ENCODE measurements around the gene NADSYN1. TPM values are rescaled to one million over a fixed set of nuclear protein-coding genes. Genes with fewer than 3 reads are reported as not detected.
"Not testable (repeated sequence)": the region's sequence is repeated elsewhere in the genome, so short reads cannot be mapped to it uniquely, and the experiment has no call there.

The NADSYN1 gene
- polyA plus RNA-seq, 5 donors: 44.4 to 81.0 (median 64.1) TPM

DNA sequence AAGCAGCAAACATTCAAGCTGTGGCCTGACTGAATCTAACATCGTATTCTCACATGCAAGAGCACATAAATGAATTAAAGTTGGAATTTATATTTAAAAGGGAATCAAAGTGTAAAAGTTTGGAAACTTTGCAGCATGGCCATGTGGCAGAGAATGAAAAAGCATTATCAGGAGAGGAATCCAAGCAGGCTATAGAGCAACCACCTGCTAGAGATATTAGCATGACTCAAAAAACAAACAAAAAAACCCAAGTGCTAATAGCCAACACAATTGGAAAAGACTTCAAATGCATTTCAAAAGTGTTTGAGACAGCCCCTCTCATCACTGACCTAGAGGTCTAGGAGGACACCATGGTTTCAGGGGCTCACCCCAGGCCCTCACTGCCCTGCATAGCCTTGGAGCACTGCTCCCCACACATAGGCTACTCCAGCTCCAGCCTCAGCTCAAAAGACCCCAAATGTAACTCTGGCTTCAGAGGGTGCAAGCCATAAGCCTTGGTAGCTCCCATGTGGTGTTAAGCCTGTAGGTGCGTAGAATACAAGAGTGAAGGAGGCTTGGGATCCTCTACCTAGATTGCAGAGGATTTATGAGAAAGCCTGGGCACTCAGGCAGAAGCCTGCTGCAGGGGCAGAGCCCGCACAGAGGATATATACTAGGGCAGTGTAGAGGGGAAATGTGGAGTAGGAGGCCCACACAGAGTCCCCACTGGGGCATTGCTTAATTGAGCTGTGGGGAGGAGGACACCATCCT lies 72.4 kb downstream of the NADSYN1 start:
- DNase-seq: no peak

DNA sequence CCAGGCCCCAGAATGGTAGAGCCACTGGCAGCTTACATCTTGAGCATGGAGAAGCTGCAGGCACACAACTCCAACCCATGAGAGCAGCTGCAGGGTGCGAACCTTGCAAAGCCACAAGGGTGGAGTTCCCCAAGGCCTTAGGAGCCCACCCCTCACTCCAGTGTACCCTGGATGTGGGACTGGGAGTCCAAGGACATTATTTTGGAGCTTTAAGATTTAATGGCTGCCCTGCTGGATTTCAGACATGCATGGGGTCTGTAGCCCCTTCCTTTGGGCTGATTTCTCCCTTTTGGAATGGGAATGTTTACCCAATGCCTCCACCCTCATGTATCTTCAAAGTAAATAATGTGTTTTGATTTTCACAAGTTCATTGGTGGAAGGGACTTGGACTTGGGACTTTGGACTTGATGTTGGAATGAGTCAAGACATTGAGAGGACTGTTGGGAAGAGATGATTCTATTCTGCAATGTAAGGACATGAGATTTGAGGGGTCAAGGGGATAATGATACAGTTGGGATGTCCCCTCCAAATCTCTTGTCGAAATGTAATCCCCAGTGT lies 73.0 kb downstream of the NADSYN1 start:
- no peak for DNase-seq

DNA sequence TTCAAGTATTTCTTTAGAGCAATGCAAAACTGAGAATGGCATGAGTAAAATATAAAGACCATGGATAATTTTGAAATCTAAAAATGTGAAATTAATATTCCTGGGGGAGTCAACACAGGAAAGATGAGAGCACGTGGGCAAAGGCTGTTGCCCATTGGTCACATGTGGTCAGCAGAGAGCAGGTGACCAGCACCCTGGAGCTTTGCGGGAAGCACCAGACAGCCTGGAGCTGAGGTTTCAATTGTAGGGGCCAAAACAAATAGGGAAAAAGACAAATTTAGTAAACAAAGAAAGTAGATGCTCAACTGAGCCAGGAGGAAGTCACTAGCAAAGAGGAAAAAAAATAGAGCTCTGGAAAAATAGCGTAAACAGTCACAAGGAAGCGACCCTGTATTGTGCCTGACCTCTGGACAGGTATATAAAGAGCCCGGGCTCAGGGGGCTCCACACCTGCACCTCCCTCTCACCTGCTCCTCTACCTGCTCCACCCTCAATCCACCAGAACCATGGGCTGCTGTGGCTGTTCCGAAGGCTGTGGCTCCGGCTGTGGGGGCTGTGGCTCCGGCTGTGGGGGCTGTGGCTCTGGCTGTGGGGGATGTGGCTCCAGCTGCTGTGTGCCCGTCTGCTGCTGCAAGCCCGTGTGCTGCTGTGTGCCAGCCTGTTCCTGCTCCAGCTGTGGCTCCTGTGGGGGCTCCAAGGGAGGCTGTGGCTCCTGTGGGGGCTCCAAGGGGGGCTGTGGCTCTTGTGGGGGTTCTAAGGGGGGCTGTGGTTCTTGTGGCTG lies 74.0 kb downstream of the NADSYN1 start, which contains the start of gene KRTAP5-7:
Gene KRTAP5-7, plus strand, starts transcription at position 472 of the 780 bp plus-strand sequence. Its CDS starts 34 bp downstream, at position 506.
- DNase-seq: not testable (repeated sequence)

DNA sequence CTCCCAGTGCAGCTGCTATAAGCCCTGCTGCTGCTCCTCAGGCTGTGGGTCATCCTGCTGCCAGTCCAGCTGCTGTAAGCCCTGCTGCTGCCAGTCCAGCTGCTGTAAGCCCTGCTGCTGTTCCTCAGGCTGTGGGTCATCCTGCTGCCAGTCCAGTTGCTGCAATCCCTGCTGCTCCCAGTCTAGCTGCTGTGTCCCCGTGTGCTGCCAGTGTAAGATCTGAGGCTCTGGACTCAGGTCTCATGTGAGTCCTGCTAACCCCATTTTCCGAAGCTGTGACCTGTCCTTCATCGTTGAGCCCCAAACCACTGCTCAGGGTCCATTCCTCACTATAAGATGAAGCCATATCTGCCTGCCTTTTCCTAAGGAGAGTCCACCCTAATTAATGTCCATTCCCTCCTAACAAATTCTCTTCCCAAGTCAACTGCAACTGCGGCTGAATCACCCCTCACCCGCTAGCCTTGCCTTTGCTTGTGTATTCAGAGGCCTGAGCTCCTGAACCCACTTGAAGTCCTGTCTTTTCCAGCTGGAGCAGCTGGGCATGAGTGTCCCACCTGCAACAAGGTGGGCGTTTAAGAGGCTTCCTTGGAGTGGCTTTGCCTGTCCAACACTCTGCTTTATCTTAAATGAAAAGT lies 74.7 kb downstream of the NADSYN1 start:
- no peak for DNase-seq

DNA sequence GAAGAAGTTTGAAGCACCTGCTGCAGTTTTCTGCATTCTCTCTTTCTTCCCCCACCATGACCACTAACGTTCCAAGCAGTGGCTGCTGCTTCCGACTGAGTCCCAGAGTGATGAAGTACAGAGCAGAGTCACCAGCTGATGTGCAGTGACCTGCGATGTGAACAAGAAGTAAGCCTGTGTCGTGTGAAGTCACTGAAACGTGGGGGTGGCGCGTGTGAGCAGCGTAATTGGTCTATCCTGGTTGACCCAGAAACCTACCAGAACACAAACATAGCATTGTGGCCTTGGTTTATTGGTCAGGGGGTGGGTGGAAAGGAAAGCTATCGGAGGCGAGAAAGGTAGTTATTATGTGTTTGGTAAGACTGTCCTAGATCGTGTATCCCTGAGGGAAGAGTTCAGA lies 77.6 kb downstream of the NADSYN1 start:
- DNase-seq: no peak

DNA sequence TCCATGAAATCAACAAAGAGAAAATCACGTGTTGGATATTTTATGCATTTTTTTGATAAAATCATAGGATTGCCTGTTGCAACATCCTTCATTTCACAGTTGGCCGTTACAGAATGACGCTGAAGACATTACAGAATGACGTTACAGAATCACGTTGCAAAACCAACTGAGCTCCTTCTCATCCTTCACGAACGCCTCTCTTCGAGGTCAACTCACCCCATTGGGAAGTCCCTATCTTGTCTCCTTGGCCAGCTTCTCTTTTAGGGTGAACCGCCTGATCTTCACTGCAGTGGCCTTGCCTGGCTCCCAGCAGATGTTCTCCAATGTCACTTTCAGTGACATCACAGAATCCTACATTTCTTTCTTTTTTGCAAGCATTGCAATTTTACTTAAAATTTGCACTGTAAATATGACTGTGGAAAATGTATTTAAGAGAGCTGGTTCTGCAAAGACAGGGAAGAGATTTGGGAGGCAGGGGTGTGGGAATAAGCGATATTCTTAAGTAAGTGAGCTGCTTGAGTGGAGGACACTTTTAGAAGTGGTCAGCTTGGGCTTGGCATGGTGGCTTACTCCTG lies 79.1 kb downstream of the NADSYN1 start:
- no peak for DNase-seq

DNA sequence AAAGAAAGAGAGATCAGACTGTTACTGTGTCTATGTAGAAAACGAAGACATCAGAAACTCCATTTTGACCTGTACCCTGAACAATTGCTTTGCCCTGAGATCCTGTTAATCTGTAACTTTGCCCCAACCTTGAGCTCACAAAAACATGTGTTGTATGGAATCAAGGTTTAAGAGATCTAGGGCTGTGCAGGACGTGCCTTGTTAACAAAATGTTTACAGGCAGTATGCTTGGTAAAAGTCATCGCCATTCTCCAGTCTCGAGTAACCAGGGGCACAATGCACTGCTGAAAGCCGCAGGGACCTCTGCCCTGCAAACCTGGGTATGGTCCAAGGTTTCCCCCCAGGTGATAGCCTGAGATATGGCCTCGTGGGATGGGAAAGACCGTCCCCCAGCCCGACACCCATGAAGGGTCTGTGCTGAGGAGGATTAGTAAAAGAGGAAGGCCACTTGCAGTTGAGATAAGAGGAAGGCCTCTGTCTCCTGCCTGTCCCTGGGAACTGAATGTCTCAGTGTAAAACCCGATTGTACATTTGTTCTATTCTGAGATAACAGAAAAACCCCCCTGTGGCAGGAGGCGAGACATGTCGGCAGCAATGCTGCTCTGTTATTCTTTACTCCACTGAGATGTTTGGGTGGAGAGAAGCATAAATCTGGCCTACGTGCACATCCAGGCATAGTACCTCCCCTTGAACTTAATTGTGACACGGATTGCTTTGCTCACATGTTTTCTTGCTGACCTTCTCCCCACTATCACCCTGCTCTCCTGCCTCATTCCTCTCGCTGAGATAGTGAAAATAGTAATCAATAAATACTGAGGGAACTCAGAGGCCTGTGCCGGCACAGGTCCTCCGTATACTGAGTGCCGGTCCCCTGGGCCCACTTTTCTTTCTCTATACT lies 82.0 kb downstream of the NADSYN1 start:
- not testable (repeated sequence) for DNase-seq

DNA sequence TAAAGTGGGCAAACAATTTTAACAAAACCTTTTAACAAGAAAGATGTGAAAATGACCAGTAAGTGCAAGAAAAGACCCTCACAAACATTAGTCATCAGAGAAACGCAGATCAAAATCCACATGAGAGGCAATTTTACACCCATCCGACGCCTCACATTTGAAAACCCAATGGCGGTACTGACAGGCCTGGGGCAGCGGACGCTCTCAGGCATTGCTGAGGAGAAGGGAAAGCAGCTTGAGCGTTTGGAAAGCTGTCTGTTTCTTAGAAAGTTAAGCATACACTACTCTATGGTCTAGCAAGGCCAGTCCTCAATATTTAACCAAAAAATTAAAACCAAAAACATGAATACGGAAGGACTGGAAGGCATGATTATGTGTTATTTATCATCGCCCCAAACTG lies 82.8 kb downstream of the NADSYN1 start:
- no peak for DNase-seq

DNA sequence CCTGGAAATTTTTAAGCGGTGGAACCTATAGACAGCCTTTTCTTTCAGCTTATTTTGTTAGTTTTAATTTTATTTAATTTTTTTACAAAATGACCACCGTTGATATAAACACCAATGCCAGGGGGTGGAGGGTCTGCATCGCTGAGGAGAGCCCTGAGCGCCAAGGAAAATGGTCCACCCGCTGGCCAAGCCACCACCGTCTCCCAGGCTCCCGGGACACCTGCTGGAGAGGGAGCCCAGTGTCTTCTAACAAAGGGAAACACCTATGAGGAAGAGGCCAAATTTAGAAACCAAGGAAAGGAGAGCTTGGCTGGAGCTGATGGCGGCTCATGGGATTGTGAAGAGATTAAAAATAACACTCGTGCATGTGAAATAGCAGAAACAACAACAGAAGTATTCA lies 84.5 kb downstream of the NADSYN1 start:
- DNase-seq: no peak

DNA sequence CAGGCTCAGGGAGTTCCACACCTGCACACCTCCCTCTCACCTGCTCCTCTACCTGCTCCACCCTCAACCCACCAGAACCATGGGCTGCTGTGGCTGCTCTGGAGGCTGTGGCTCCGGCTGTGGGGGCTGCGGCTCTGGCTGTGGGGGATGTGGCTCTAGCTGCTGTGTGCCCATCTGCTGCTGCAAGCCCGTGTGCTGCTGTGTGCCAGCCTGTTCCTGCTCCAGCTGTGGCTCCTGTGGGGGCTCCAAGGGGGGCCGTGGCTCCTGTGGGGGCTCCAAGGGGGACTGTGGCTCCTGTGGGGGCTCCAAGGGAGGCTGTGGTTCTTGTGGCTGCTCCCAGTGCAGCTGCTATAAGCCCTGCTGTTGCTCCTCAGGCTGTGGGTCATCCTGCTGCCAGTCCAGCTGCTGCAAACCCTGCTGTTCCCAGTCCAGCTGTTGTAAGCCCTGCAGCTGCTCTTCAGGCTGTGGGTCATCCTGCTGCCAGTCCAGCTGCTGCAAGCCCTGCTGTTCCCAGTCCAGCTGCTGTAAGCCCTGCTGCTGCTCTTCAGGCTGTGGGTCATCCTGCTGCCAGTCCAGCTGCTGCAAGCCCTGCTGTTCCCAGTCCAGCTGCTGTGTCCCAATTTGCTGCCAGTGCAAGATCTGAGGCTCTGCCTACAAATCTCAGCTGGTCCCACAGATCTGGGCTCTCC lies 85.1 kb downstream of the NADSYN1 start, which contains the start of gene KRTAP5-8:
Gene KRTAP5-8, plus strand, starts transcription at position 49 of the 689 bp plus-strand sequence. Its CDS starts 31 bp downstream, at position 80.
- DNase-seq: peak; percentile 2 to 16

DNA sequence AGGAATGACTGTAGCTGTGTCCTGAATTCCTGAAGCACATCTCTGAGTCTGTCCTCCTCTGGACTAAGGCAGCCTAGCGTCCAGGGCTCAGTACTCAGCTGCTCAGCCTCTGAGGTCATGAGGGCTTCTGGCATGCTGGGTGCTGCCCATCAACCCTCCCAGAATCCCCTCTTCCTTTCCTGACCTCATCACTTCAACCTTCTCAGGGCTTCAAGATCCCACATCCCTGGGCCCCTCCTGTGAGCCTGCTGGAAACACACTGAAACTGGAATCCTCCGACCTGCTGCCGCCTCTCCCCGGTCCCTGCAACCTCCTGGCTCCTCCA lies 85.6 kb downstream of the NADSYN1 start:
- DNase-seq: no peak

DNA sequence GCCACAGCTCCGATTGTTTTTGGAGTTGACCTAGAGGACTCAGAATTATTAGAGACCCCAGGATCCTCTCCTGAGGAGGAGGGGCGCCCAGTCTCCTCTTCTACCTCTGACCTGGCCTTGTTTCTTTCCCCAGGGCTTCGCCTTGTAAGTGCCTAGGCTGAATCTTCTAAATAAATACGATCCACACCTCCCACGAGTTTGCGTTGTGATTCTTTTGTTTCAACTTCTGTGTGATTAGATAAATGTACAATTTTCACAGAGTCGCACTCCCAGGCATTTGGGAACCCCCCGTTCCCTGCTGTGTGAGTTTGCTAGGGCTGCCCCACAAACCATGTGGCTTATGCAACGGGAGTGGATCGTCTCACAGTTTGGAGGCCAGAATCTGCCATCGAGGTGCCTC lies 86.0 kb downstream of the NADSYN1 start:
- DNase-seq: no peak

DNA sequence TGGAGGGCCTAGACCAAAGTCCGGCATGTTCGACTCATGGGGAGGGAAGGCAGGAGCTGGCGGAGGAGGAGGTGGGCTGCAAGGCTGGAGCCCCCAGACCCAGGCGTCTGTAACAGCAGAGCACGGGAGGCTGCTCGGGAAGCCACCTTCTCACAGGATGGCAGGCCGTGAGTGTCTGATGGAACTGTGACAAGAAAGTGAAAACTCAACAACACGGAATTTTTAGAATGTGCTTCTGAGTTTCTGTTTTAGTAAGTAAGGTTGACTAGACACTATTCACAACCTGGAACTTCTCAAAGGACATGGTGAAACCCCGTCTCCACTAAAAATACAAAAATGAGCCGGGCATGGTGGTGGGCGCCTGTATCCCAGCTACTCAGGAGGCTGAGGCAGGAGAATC lies 87.0 kb downstream of the NADSYN1 start:
- DNase-seq: not testable (repeated sequence)

DNA sequence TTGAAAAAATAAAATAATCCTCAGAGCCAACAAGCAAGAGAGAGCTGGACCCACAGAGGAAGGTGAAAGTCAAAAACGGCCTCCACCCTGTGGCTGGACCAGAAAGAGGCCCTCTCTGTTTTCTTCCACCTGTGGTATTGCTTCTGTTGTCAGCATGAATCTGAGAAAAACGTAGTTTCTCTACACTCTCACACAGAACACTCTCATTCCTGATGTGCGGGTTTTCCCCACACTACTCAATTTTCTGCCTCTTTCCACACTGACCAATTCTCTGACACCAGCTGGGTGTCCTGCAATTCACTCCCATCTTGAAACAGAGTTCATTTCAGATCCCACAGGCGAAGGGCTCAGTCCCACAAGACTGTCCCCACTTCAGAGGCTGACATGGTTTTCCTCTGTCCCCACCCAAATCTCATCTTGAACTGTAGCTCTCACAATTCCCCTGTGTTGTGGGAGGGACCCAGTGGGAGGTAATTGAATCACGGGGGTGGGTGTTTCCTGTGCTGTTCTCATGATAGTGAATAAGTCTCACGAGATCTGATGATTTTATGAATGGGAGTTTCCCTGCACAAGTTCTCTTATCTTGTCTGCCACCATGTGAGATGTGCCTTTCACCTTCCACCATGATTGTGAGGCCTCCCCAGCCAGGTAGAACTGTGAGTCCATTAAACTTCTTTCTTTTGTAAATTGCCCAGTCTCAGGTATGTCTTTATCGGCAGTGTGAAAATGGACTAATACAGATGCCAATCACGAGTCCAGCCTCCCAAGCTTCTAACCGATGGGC lies 87.7 kb downstream of the NADSYN1 start:
- not testable (repeated sequence) for DNase-seq

DNA sequence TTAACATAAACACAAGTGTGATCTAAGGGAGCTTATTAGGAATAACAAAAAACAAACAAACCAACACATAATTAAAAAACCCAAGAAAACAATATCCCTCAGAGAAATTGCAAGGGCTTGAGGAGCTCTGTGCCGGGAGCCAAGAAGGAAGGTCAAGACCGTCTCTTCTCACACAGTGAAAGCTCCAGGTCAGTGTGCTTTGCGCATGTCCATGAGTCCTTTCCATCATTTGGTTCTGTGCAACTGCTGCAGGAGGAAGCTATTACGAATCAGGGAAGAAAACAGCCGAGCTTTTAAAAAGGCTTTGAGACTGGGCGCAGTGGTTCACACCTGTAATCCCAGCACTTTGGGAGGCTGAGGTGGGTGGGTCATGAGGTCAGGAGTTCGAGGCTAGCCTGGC lies 89.4 kb downstream of the NADSYN1 start:
- DNase-seq: no peak

DNA sequence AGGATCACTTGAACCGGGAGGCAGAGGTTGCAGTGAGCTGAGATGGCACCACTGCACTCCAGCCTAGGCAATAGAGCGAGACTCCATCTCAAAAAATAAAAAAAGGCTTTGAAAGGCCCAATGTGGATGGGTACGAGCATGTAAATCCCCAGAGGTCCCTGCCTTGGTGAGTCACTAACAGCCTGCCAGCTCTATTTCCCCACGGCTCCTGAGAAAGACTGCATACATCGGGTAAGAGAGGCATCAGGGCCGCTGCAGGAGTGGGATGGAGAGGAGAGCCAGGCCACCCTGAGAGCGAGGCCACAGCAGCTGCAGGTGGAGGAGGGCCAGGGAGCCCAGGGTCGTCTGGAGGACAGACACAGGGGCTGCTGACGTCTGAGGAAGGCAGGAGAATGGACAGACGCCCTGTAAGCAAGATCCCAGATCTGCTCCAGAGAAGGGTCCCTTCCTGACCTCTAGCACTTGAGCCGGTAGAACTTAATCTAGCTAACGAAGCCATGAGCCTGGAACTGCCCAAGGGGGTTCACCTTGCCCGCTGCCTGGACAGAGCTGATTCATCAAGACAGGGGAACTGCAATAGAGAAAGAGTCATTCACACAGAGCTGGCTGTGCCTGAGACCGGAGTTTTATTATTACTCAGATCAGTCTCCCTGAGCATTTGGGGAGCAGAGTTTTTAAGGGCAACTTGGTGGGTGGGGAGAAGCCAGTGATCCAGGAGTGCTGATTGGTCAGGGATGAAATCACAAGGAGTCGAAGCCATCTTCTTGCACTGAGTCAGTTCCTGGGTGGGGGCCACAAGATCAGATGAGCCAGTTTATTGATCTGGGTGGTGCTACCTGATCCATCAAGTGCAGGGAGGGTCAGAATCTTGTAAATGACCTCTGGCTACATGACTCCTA lies 90.1 kb downstream of the NADSYN1 start:
- DNase-seq: no peak

DNA sequence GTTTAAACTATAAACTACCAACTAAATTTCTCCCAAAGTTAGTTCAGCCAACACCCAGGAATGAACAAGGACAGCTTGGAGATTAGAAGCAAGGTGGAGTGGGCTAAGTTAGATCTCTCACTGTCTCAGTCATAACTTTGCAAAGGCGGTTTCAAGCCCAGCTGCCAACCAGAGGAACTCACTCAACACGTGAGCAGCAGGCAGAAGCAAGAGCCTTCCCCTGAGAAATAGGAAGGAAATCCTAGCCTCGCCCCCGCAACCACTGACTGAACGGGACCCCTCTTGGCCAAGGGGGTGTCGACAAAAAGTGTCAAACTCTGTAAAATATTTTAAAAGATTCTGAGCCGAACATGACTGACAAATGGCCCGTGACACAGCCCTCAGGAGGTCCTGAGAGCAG lies 90.9 kb downstream of the NADSYN1 start:
- DNase-seq: no peak

DNA sequence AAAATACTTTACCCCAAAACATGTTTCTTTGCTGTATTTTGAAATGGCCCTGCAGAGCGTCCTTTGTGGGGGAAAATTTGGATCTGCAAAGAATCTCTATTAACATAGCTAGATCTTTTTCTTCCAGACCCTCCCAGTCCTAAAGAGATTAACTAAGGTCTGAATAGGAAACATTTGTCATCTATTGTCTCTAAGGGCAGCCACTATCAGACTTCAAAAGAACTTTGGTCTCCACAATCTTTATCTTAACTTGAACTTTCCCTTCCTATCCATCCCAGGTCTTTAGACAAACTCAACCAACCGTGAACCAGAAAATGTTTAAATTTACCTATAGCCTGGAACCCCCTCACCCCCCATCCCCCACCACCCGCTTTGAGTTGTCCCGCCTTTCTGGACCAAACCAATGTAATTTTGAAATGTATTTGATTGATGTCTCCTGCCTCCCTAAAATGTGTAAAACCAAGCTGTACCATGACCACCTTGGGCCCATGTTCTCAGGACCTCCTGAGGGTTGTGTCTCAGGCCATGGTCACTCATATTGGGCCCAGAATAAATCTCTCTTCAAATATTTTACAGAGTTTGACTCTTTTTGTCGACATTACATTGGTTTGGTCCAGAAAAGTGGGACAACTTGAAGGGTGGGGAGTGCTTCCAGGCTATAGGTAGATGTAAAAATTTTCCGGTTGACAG lies 91.7 kb downstream of the NADSYN1 start:
- no peak for DNase-seq
